ENCODE measurements around the gene KIAA1755.

KIAA1755 gene

GRCh38 chr20:38260378-38261053 lies at the start of gene KIAA1755:
Gene KIAA1755 (minus strand): TSS chr20:38260735. CDS start chr20:38260500, 235 bp downstream.
- H3K4me3 ChIP-seq (ENCODE audit: low read length), result no peak within 1 kb of the TSS
- DNase-seq (ENCODE audit: low read depth), result no peak
- TF ChIP-seq CTCF (IDR thresholded peaks at IDR 0.05; ENCODE audit: insufficient read depth, low read depth, low read length, missing control alignments), result no peak

GRCh38 chr20:38308447-38308846 lies 47.9 kb upstream of the KIAA1755 start:
- DNase-seq (ENCODE audit: low read depth), result no peak
- TF ChIP-seq CTCF (IDR thresholded peaks at IDR 0.05; ENCODE audit: insufficient read depth, low read depth, low read length, missing control alignments), result no peak

GRCh38 chr20:38308047-38308438 lies 47.5 kb upstream of the KIAA1755 start:
- DNase-seq (ENCODE audit: low read depth), result no peak
- H3K4me3 ChIP-seq (ENCODE audit: low read length), result no peak overlapping the region
- TF ChIP-seq CTCF (IDR thresholded peaks at IDR 0.05; ENCODE audit: insufficient read depth, low read depth, low read length, missing control alignments), result no peak

More at GRCh38 chr20:38308447-38308846, 47.9 kb upstream of the KIAA1755 start:
- no peak overlapping the region for H3K4me3 ChIP-seq (ENCODE audit: low read length)

GRCh38 chr20:38307371-38308046 lies 47.0 kb upstream of the KIAA1755 start:
- peak; percentile 15 for DNase-seq (ENCODE audit: low read depth)
- no peak overlapping the region for H3K4me3 ChIP-seq (ENCODE audit: low read length)
- TF ChIP-seq CTCF (IDR thresholded peaks at IDR 0.05; ENCODE audit: insufficient read depth, low read depth, low read length, missing control alignments), result no peak

- H3K4me3 ChIP-seq (ENCODE audit: low read length), result no peak overlapping the region
- no peak for DNase-seq (ENCODE audit: low read depth)
- TF ChIP-seq CTCF (IDR thresholded peaks at IDR 0.05; ENCODE audit: insufficient read depth, low read depth, low read length, missing control alignments), result no peak
Observed at GRCh38 chr20:38306379-38306778, 45.8 kb upstream of the KIAA1755 start.

GRCh38 chr20:38305541-38305940 lies 45.0 kb upstream of the KIAA1755 start:
- H3K4me3 ChIP-seq (ENCODE audit: low read length), result no peak overlapping the region
- TF ChIP-seq CTCF (IDR thresholded peaks at IDR 0.05; ENCODE audit: insufficient read depth, low read depth, low read length, missing control alignments), result no peak
- DNase-seq (ENCODE audit: low read depth), result no peak

Data from epithelial cell of esophagus (primary cell).